ENCODE data around the gene CDC37L1.

- TF ChIP-seq CTCF (optimal IDR thresholded peaks at IDR 0.05 in 1 of 3, IDR thresholded peaks at IDR 0.05 in 1 of 3, conservative IDR thresholded peaks at IDR 0.05 in 1 of 3; ENCODE audit: extremely low read depth in 1 of 3, insufficient read depth in 2 of 3, low read length in 3 of 3), result no peak
- no peak for TF ChIP-seq EZH2 (IDR thresholded peaks at IDR 0.05; ENCODE audit: low read length)
Observed at GRCh38 chr9:4714266-4715016, 35.1 kb downstream of the CDC37L1 start.
